LNCAP (cell line): Measurements from ENCODE around the gene QRFP.

Experiments used
- TF ChIP-seq, protein P1 (sequence below): fragments of 450-650 bp; IDR thresholded peaks from 2 replicates; pipeline ENCODE4 v1.5.1; 2017; ENCODE audit warnings: mild to moderate bottlenecking

Gene QRFP

DNA sequence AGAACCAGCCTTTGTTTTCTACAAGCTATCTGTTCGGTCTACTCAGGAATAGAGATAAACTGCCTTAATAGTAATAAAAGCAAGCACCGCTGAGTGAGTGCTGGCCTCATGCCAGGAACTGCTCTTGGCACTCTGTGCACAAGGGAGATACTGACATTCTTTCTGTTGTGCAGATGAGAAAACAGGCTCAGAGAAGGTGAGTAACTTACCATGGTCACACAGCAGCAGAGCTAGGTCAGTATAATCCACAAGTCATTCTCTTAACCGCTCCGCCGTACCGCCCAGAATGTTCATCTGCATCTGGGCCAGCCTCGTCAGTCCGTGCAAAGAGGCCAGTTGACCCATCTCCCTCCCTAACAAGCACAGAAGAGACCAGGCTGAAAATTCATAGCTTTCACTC is 27.4 kb downstream of the QRFP start:
- TF ChIP-seq, protein P1, sequence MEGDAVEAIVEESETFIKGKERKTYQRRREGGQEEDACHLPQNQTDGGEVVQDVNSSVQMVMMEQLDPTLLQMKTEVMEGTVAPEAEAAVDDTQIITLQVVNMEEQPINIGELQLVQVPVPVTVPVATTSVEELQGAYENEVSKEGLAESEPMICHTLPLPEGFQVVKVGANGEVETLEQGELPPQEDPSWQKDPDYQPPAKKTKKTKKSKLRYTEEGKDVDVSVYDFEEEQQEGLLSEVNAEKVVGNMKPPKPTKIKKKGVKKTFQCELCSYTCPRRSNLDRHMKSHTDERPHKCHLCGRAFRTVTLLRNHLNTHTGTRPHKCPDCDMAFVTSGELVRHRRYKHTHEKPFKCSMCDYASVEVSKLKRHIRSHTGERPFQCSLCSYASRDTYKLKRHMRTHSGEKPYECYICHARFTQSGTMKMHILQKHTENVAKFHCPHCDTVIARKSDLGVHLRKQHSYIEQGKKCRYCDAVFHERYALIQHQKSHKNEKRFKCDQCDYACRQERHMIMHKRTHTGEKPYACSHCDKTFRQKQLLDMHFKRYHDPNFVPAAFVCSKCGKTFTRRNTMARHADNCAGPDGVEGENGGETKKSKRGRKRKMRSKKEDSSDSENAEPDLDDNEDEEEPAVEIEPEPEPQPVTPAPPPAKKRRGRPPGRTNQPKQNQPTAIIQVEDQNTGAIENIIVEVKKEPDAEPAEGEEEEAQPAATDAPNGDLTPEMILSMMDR = no peak

DNA sequence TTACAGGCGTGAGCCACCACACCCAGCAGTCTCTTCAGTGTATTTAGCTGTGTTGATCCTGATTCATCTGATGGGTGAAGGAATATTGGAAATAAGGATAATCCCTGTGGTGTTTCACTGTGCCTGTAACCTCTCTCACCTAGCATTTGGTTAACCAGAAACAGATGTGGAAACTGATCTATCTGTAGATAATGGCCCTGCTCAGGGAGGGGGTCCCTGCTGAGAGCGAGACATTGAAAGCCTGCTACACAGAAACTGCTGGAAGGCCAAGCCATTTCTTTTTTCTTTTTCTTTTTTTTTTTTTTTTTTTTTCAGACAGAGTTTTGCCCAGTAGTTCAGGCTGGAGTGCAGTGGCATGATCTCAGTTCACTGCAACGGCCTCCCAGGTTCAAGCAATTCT is 28.4 kb downstream of the QRFP start:
- TF ChIP-seq, protein P1 = no peak

DNA sequence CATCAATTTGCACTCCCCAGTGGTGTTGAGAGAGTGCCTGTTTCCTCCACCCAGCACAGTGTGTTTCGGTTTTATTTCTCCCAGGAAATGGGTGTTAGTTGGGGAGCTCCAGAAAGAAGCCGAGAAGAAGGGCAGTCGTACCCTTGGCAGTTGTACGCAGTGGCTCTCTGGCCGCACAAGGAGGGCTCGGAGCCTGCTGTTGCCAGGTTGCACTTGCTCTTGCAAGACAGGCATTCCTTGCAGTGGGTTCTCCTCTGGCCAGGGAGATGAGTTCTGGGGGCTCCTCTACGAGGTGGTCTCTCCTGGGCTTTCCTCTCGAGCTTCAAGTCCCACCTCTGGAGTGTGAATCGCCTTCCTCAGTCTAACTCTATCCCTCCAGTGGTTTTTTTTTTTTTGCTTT is 29.1 kb downstream of the QRFP start:
- TF ChIP-seq, protein P1 = no peak

DNA sequence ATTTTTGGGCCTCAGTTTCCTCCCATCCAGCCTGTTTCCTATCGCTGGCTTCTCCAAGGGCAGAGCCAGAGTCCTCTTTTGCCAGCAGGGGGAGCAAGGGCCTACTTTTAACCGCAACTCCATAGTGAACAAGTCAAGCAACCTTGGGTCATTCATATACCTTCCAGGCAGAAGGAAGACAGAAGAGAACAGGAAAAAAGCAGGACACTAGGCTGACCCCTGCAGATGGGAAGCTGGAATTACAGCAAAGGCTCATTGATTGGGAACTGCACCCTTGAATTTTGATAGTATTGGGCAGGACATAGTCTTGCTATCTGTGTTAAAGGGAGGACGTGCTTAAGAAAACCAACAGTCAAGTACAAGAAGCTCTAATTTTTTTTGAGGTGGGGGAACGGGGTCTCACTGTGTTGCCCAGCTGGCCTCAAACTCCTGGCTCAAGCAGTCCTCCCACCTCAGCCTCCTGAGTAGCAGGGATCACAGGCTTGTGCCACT is 30.1 kb downstream of the QRFP start:
- TF ChIP-seq, protein P1 = peak; percentile 99

DNA sequence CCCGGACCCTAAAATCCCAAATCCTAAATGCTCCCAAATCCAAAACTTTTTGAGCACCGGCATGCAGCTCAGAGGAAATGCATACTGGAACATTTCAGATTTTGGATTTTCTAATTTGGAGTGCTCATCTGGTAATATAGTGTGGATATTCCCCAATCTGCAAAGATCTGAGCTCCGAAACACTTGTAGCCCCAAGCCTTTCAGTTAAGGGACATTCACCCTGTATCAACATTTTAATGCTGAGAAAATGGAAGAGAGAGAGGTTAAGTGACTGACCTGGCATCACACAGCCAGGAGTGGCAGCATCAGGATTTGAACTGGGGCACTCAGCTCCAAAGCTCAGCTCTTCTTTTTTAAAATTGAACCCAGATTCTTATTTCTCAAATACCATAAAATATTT is 30.7 kb downstream of the QRFP start:
- TF ChIP-seq, protein P1 = no peak

DNA sequence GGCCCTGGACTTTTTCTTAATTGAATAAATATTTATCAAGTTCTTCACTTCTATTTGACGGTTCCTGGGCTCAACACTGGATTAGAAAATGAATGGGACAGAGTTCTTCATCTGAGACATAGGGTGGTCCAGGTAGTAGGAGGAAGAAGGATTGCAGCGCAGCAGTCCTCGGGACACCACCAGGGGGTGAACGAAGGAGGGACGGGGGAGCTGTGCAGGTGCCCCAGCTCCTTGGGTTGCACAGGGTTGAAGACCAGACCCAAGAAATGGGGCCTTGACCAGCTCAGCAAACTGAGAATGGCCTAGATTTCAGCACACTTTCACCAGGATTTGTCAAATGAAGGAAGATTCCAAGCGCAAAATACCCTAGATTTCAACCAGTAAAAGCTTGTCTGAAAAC is 32.1 kb downstream of the QRFP start:
- TF ChIP-seq, protein P1 = no peak

DNA sequence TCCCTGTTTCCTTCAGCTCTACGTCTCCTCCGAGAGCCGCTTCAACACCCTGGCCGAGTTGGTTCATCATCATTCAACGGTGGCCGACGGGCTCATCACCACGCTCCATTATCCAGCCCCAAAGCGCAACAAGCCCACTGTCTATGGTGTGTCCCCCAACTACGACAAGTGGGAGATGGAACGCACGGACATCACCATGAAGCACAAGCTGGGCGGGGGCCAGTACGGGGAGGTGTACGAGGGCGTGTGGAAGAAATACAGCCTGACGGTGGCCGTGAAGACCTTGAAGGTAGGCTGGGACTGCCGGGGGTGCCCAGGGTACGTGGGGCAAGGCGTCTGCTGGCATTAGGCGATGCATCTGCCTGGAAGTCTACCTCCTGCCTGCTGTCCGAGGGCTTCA is 33.9 kb downstream of the QRFP start:
- TF ChIP-seq, protein P1 = no peak

DNA sequence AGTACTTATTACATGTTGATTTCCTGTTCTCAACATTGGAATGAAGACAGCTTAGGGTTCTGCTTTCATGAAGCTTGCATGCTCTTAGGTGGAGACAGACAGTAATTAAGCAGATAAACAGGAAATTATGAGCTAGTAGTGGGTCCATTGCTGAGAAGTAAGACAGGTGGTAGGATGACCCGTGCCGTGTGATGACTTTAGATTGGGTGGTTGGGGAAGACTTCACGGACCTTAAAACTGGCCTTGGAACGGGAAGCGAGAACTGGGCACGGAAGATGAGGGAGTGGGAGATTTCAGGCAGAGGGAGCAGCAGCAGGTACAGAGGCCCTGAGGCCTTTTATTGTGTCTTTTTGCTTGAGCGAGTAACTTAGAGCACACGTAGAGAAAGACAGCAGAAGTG is 34.4 kb downstream of the QRFP start:
- TF ChIP-seq, protein P1 = no peak
